ENCODE measurements around the gene PTPRU.

The PTPRU gene

DNA sequence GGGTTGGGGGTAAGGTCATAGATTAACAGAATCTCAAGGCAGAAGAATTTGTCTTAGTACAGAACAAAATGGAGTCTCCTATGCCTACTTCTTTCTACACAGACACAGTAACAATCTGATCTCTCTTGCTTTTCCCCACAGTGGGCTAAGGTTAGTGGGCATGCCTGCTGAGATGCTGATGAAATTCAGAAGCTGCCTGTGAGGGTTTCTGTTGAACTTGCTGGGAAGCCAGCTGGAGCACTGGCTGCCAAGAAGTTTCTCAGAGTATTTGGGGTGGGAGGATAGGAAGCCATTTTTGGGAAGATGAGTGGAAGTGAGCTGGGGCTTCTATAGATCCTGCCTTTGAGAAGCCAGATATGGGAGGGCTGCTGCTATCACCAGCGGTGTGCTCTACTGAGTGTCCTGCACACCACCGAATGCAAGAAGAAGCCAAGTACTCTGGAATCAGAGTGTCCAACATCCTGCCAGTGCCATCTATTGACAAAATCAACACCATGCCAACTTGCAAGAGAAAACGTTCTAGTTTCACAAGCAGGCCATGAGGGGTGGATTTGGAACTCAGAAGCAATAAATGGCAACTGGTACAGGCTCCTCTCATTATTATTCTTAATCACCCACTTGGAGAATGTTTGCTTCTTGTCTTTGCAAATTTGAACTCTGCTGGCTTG, 102.7 kb downstream of the PTPRU start:
- H3K4me2 ChIP-seq (ENCODE audit: low read depth, low read length, poor library complexity, severe bottlenecking) = no peak overlapping the region
- TF ChIP-seq, protein P1, sequence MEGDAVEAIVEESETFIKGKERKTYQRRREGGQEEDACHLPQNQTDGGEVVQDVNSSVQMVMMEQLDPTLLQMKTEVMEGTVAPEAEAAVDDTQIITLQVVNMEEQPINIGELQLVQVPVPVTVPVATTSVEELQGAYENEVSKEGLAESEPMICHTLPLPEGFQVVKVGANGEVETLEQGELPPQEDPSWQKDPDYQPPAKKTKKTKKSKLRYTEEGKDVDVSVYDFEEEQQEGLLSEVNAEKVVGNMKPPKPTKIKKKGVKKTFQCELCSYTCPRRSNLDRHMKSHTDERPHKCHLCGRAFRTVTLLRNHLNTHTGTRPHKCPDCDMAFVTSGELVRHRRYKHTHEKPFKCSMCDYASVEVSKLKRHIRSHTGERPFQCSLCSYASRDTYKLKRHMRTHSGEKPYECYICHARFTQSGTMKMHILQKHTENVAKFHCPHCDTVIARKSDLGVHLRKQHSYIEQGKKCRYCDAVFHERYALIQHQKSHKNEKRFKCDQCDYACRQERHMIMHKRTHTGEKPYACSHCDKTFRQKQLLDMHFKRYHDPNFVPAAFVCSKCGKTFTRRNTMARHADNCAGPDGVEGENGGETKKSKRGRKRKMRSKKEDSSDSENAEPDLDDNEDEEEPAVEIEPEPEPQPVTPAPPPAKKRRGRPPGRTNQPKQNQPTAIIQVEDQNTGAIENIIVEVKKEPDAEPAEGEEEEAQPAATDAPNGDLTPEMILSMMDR (conservative IDR thresholded peaks at IDR 0.05; ENCODE audit: low read length) = no peak
- TF ChIP-seq EZH2phosphoT487 (IDR thresholded peaks at IDR 0.05; ENCODE audit: borderline replicate concordance) = no peak
- H4K20me1 ChIP-seq (ENCODE audit: insufficient read depth, low read length, poor library complexity, severe bottlenecking) = no peaks in the 10 kb centered on the region
- no peaks in the 10 kb centered on the region for H3K9me3 ChIP-seq (ENCODE audit: insufficient read depth, low read depth, low read length)
- no peak overlapping the region for H2AFZ ChIP-seq (ENCODE audit: low read length)
- no peak overlapping the region for H3K9ac ChIP-seq (ENCODE audit: low read depth, low read length, poor library complexity, severe bottlenecking)
- H3K4me1 ChIP-seq (ENCODE audit: insufficient read depth, low read length, poor library complexity, severe bottlenecking) = no peaks in the 10 kb centered on the region
- H3K4me3 ChIP-seq (ENCODE audit: low read length, poor library complexity, severe bottlenecking) = no peak overlapping the region
- no peaks in the 10 kb centered on the region for H3K36me3 ChIP-seq (ENCODE audit: insufficient read depth, low read length)
- H3K27me3 ChIP-seq (ENCODE audit: insufficient read depth, low read length, poor library complexity, severe bottlenecking) = no peaks in the 10 kb centered on the region
- H3K9me2 ChIP-seq (replicated peaks; ENCODE audit: low read depth, low read length) = no peaks in the 10 kb centered on the region
- H3F3A ChIP-seq (ENCODE audit: low read depth) = no peaks in the 10 kb centered on the region
- H3K79me2 ChIP-seq (ENCODE audit: insufficient read depth, low read length) = no peaks in the 10 kb centered on the region

DNA sequence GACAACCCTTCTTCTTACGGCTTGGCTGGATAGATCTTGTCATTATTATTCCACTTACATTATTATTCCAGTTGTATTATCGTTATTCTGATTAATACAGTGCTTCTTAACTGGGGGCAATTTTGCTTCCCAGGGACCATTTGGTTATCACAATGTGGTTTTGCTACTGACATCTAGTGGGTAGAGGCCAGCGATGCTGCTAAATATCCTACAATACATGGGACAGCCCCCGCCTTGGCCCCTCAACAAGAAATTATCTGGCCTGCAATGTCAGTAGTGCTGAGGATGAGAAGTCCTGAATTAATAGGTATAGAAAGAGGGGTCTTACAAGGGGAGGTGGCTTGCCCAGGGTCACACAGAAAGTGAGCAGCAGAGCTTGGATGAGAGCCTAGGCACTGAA, 105.6 kb downstream of the PTPRU start:
- Histone ChIP-seq H3K9me2 (replicated peaks; ENCODE audit: low read depth, low read length) (no peaks in the 10 kb centered on the region), H2AFZ (ENCODE audit: low read length) (no peak overlapping the region; the same call in 1 of the 2 replicates), H3K9me3 (ENCODE audit: insufficient read depth, low read depth, low read length) (no peaks in the 10 kb centered on the region), H3K27me3 (ENCODE audit: insufficient read depth, low read length, poor library complexity, severe bottlenecking) (no peaks in the 10 kb centered on the region), H3K4me3 (ENCODE audit: low read length, poor library complexity, severe bottlenecking) (no peak overlapping the region), H3K4me2 (ENCODE audit: low read depth, low read length, poor library complexity, severe bottlenecking) (no peak overlapping the region), H3K9ac (ENCODE audit: low read depth, low read length, poor library complexity, severe bottlenecking) (no peak overlapping the region), H3K36me3 (ENCODE audit: insufficient read depth, low read length) (no peaks in the 10 kb centered on the region), H3F3A (ENCODE audit: low read depth) (no peaks in the 10 kb centered on the region), H3K79me2 (ENCODE audit: insufficient read depth, low read length) (no peaks in the 10 kb centered on the region), H4K20me1 (ENCODE audit: insufficient read depth, low read length, poor library complexity, severe bottlenecking) (no peaks in the 10 kb centered on the region), H3K4me1 (ENCODE audit: insufficient read depth, low read length, poor library complexity, severe bottlenecking) (no peaks in the 10 kb centered on the region)
- TF ChIP-seq, protein P1 (conservative IDR thresholded peaks at IDR 0.05; ENCODE audit: low read length) = peak; percentile 49
- no peak for TF ChIP-seq EZH2phosphoT487 (IDR thresholded peaks at IDR 0.05; ENCODE audit: borderline replicate concordance)

- Histone ChIP-seq H2AFZ (ENCODE audit: low read length) (no peak overlapping the region), H3K4me1 (ENCODE audit: insufficient read depth, low read length, poor library complexity, severe bottlenecking) (no peaks in the 10 kb centered on the region), H3K9me3 (ENCODE audit: insufficient read depth, low read depth, low read length) (no peaks in the 10 kb centered on the region), H3K27me3 (ENCODE audit: insufficient read depth, low read length, poor library complexity, severe bottlenecking) (no peaks in the 10 kb centered on the region), H3K79me2 (ENCODE audit: insufficient read depth, low read length) (no peaks in the 10 kb centered on the region), H3K9me2 (replicated peaks; ENCODE audit: low read depth, low read length) (no peaks in the 10 kb centered on the region), H3K4me3 (ENCODE audit: low read length, poor library complexity, severe bottlenecking) (no peak overlapping the region), H3K4me2 (ENCODE audit: low read depth, low read length, poor library complexity, severe bottlenecking) (no peak overlapping the region), H3K36me3 (ENCODE audit: insufficient read depth, low read length) (no peaks in the 10 kb centered on the region), H3K9ac (ENCODE audit: low read depth, low read length, poor library complexity, severe bottlenecking) (no peak overlapping the region), H4K20me1 (ENCODE audit: insufficient read depth, low read length, poor library complexity, severe bottlenecking) (no peaks in the 10 kb centered on the region), H3F3A (ENCODE audit: low read depth) (no peaks in the 10 kb centered on the region)
- TF ChIP-seq, protein P1 (conservative IDR thresholded peaks at IDR 0.05; ENCODE audit: low read length) = no peak
- TF ChIP-seq EZH2phosphoT487 (IDR thresholded peaks at IDR 0.05; ENCODE audit: borderline replicate concordance) = no peak
Measured at GRCh38 chr1:29342351-29342750, 106.0 kb downstream of the PTPRU start.

Data from Loucy (cell line).